Trophoblast cell (in vitro differentiated cells and primary cell): ENCODE measurements around the gene CEL.

Source experiments
- DNase-seq, 2 donors: peaks; one replicate each; pipeline ENCODE4 v3.0.0-alpha.2; 2016
- H2AFZ ChIP-seq: 2 replicates; pipeline ENCODE4 v1.6.1; 2013; ENCODE audit warnings: low read length, moderate library complexity, mild to moderate bottlenecking; ENCODE audit not compliant: insufficient read depth, poor library complexity
- H2AK5ac ChIP-seq: 2 replicates; pipeline ENCODE4 v1.6.1; 2013; ENCODE audit warnings: mild to moderate bottlenecking, low read length
- H2BK120ac ChIP-seq: 2 replicates; pipeline ENCODE4 v1.6.1; 2013; ENCODE audit warnings: low read length, mild to moderate bottlenecking, moderate library complexity; ENCODE audit not compliant: insufficient read depth, poor library complexity
- H2BK12ac ChIP-seq: 2 replicates; pipeline ENCODE4 v1.6.1; 2013; ENCODE audit warnings: mild to moderate bottlenecking, low read length, moderate library complexity
- H2BK5ac ChIP-seq: 2 replicates; pipeline ENCODE4 v1.6.1; 2013; ENCODE audit warnings: low read length, low read depth, moderate library complexity, mild to moderate bottlenecking; ENCODE audit not compliant: poor library complexity
- H3K14ac ChIP-seq: 2 replicates; pipeline ENCODE4 v1.6.1; 2013; ENCODE audit warnings: mild to moderate bottlenecking, low read length
- H3K18ac ChIP-seq: 2 replicates; pipeline ENCODE4 v1.6.1; 2013; ENCODE audit warnings: mild to moderate bottlenecking, low read length
- H3K23ac ChIP-seq: 2 replicates; pipeline ENCODE4 v1.6.1; 2013; ENCODE audit warnings: low read length
- H3K27ac ChIP-seq: 2 replicates; pipeline ENCODE4 v1.5.1; 2013; ENCODE audit warnings: low read depth, mild to moderate bottlenecking, inconsistent platforms, low read length, moderate library complexity
- H3K27me3 ChIP-seq: 2 replicates; pipeline ENCODE4 v1.6.1; 2013; ENCODE audit warnings: inconsistent platforms, mild to moderate bottlenecking, low read length, moderate library complexity; ENCODE audit not compliant: insufficient read depth
- H3K36me3 ChIP-seq, 2 experiments: 1 replicate in 1 of 2; 2 replicates in 1 of 2; pipeline ENCODE4 v1.6.1; 2013; ENCODE audit warnings: low read length in 2 of 2, mild to moderate bottlenecking in 2 of 2, moderate library complexity in 1 of 2; ENCODE audit not compliant: insufficient read depth in 2 of 2, control insufficient read depth in 1 of 2
- H3K4ac ChIP-seq: 2 replicates; pipeline ENCODE4 v1.6.1; 2013; ENCODE audit warnings: low read depth, mild to moderate bottlenecking, low read length, moderate library complexity
- H3K4me1 ChIP-seq, 2 experiments: 1 replicate in 1 of 2; 2 replicates in 1 of 2; pipeline ENCODE4 v1.6.1; 2013; ENCODE audit warnings: low read length in 2 of 2, mild to moderate bottlenecking in 2 of 2, moderate library complexity in 1 of 2; ENCODE audit not compliant: insufficient read depth in 2 of 2, control insufficient read depth in 1 of 2
- H3K4me2 ChIP-seq: 2 replicates; pipeline ENCODE4 v1.6.1; 2013; ENCODE audit warnings: inconsistent platforms, mild to moderate bottlenecking, low read length, moderate library complexity
- H3K4me3 ChIP-seq: 2 replicates; pipeline ENCODE4 v1.5.1; 2013; ENCODE audit warnings: mild to moderate bottlenecking, low read depth, low read length, inconsistent platforms
- H3K79me1 ChIP-seq: one replicate; pipeline ENCODE4 v1.6.1; 2013; ENCODE audit warnings: low read length
- H3K79me2 ChIP-seq: 2 replicates; pipeline ENCODE4 v1.6.1; 2013; ENCODE audit warnings: low read length, mild to moderate bottlenecking; ENCODE audit not compliant: control insufficient read depth, insufficient read depth, poor library complexity
- H3K9ac ChIP-seq: 2 replicates; pipeline ENCODE4 v1.6.1; 2013; ENCODE audit warnings: mild to moderate bottlenecking, low read length
- H3K9me3 ChIP-seq: 2 replicates; pipeline ENCODE4 v1.6.1; 2013; ENCODE audit warnings: low read depth, mild to moderate bottlenecking, control low read depth, inconsistent platforms, low read length; ENCODE audit not compliant: insufficient read depth
- H4K12ac ChIP-seq: 2 replicates; pipeline ENCODE4 v1.6.1; 2013; ENCODE audit warnings: low read depth, mild to moderate bottlenecking, low read length, moderate library complexity
- H4K8ac ChIP-seq: 2 replicates; pipeline ENCODE4 v1.6.1; 2013; ENCODE audit warnings: low read depth, mild to moderate bottlenecking, low read length, moderate library complexity
- H4K91ac ChIP-seq: one replicate; pipeline ENCODE4 v1.6.1; 2013; ENCODE audit warnings: low read depth, mild to moderate bottlenecking, low read length, moderate library complexity
- WGBS: extraction: QIAGEN DNeasy Blood & Tissue Kit; methylation state at CpG from one replicate; pipeline ENCODE4 v1.1.7; 2013; ENCODE audit warnings: missing lambda C conversion rate; ENCODE audit not compliant: insufficient read length, insufficient coverage; ENCODE audit errors: extremely low coverage; 5-methylcytosine and 5-hydroxymethylcytosine counted together

Gene CEL

GRCh38 chr9:133050142-133050541, 11.6 kb upstream of the CEL start:
- no peak overlapping the region for H4K91ac ChIP-seq
- H3K4me1 ChIP-seq: no peaks in the 10 kb centered on the region
- H3K9me3 ChIP-seq: peaks cover 2% of the 10 kb centered on the region
- no peak overlapping the region for H3K4ac ChIP-seq
- H2BK5ac ChIP-seq: no peak overlapping the region
- no peak overlapping the region for H3K9ac ChIP-seq
- no peak overlapping the region for H3K4me3 ChIP-seq
- H3K14ac ChIP-seq: no peak overlapping the region
- DNase-seq: no peak
- H2AFZ ChIP-seq: no peak overlapping the region
- H2AK5ac ChIP-seq: no peak overlapping the region
- peaks cover 73 to 77% of the 10 kb centered on the region in 2 experiments for H3K36me3 ChIP-seq
- no peak overlapping the region for H3K23ac ChIP-seq
- no peak overlapping the region for H3K18ac ChIP-seq
- no peak overlapping the region for H2BK120ac ChIP-seq
- no peak overlapping the region for H3K4me2 ChIP-seq
- no peaks in the 10 kb centered on the region for H3K79me2 ChIP-seq
- no peak overlapping the region for H4K8ac ChIP-seq
- no peak overlapping the region for H4K12ac ChIP-seq
- H3K27me3 ChIP-seq: no peaks in the 10 kb centered on the region
- H2BK12ac ChIP-seq: no peak overlapping the region
- no CpG with 5 or more reads among the region's 6 CpGs for WGBS
- H3K27ac ChIP-seq: no peak overlapping the region
- H3K79me1 ChIP-seq: no peaks in the 10 kb centered on the region

GRCh38 chr9:133050781-133051180, 11.0 kb upstream of the CEL start:
- Histone ChIP-seq H4K12ac (no peak overlapping the region), H3K14ac (no peak overlapping the region), H3K4me3 (no peak overlapping the region), H2AK5ac (no peak overlapping the region), H3K79me2 (no peaks in the 10 kb centered on the region), H3K9me3 (peaks cover 2% of the 10 kb centered on the region), H3K18ac (no peak overlapping the region), H4K8ac (no peak overlapping the region), H3K4me1 (no peaks in the 10 kb centered on the region), H3K79me1 (no peaks in the 10 kb centered on the region), H2BK12ac (no peak overlapping the region), H3K9ac (no peak overlapping the region), H2AFZ (no peak overlapping the region), H3K23ac (no peak overlapping the region), H2BK120ac (no peak overlapping the region), H3K27me3 (no peaks in the 10 kb centered on the region), H3K4ac (no peak overlapping the region), H2BK5ac (no peak overlapping the region), H3K27ac (no peak overlapping the region), H3K36me3 (peaks cover 73 to 77% of the 10 kb centered on the region in 2 experiments), H4K91ac (no peak overlapping the region), H3K4me2 (no peak overlapping the region)
- WGBS: no CpG with 5 or more reads among the region's 10 CpGs
- no peak for DNase-seq

DNA sequence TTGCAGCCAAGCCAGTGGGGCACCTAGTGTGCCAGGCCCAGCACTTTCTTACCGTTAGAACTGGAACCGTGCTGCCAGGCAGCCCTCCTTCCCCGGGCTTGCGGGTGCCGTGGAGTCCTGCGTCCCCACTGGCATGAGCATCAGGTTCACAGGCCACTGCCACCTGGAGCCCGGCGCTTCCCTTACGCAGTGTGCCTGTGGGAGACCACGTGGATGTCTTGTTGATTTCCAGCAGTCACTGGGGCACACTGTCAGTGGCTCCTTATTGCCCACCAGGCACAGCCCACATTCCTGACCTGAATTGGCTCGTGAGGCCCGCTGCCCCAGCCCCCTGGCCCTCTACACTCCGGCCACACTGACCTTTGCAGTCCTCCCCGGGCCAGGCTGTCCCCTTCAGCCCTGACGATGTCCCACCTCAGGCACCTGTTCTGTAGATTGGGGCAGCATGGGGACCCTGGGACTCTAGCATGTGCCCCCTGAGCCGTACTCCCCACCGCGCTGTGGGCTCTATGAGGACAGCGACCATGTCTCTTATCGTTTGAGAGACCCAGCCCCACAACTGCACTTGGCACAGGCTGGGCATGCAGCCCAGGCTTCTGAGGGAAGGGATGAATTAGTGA, 10.4 kb upstream of the CEL start:
- Histone ChIP-seq H2AK5ac (no peak overlapping the region), H2AFZ (no peak overlapping the region), H3K23ac (no peak overlapping the region), H2BK5ac (no peak overlapping the region), H2BK12ac (no peak overlapping the region), H3K9me3 (peaks cover 2% of the 10 kb centered on the region), H3K4me3 (no peak overlapping the region), H3K18ac (no peak overlapping the region), H3K4ac (no peak overlapping the region), H4K8ac (no peak overlapping the region), H3K4me2 (no peak overlapping the region), H4K91ac (no peak overlapping the region), H3K79me1 (no peaks in the 10 kb centered on the region), H3K36me3 (peaks cover 74 to 78% of the 10 kb centered on the region in 2 experiments), H4K12ac (no peak overlapping the region), H3K27ac (no peak overlapping the region), H2BK120ac (no peak overlapping the region), H3K9ac (no peak overlapping the region), H3K27me3 (no peaks in the 10 kb centered on the region), H3K14ac (no peak overlapping the region), H3K4me1 (no peaks in the 10 kb centered on the region), H3K79me2 (no peaks in the 10 kb centered on the region)
- no CpG with 5 or more reads among the region's 20 CpGs for WGBS
- DNase-seq: no peak

GRCh38 chr9:133051966-133052539, 9.7 kb upstream of the CEL start:
- peaks cover 2% of the 10 kb centered on the region for H3K9me3 ChIP-seq
- H3K18ac ChIP-seq: no peak overlapping the region
- H3K14ac ChIP-seq: no peak overlapping the region
- no peak overlapping the region for H4K91ac ChIP-seq
- H3K79me2 ChIP-seq: no peaks in the 10 kb centered on the region
- H3K27ac ChIP-seq: no peak overlapping the region
- H3K4me2 ChIP-seq: no peak overlapping the region
- no peak overlapping the region for H2BK12ac ChIP-seq
- H3K4me1 ChIP-seq: no peaks in the 10 kb centered on the region
- H2AFZ ChIP-seq: no peak overlapping the region
- H3K23ac ChIP-seq: no peak overlapping the region
- no peak overlapping the region for H3K9ac ChIP-seq
- no peak overlapping the region for H3K4me3 ChIP-seq
- no peak for DNase-seq
- peaks cover 74 to 78% of the 10 kb centered on the region in 2 experiments for H3K36me3 ChIP-seq
- no peak overlapping the region for H4K12ac ChIP-seq
- H2BK5ac ChIP-seq: no peak overlapping the region
- no peaks in the 10 kb centered on the region for H3K27me3 ChIP-seq
- H2AK5ac ChIP-seq: no peak overlapping the region
- H3K79me1 ChIP-seq: no peaks in the 10 kb centered on the region
- WGBS: no CpG with 5 or more reads among the region's 9 CpGs
- no peak overlapping the region for H4K8ac ChIP-seq
- no peak overlapping the region for H2BK120ac ChIP-seq
- no peak overlapping the region for H3K4ac ChIP-seq
